PC-9 (cell line): ENCODE results near the gene TENM4. TPM values are rescaled to one million over a fixed set of nuclear protein-coding genes. Genes with fewer than 3 reads are reported as not detected.

Experiments used
- BruUV-seq: library from RNA; stranded (reverse); fragments of 400-500 nt; replicated peaks from 2 replicates; lab custom pipeline; 2021; lab: Mats Ljungman, UMichigan
- CTCF ChIA-PET: fragments of 300-600 bp; sonication (Branson Sonifier 250); formaldehyde crosslinking; loops from one replicate; lab custom pipeline; 2022; ENCODE audit warnings: antibody characterized with exemption; lab: Charles Lee
- POLR2A ChIA-PET: fragments of 300-600 bp; sonication (Branson Sonifier 250); formaldehyde crosslinking; loops from one replicate; lab custom pipeline; 2022; ENCODE audit warnings: antibody characterized with exemption; ENCODE audit not compliant: unreplicated experiment; lab: Charles Lee
- DNase-seq, 2 experiments: peaks; one replicate each; pipeline versions ENCODE4 v3.0.0 to v3.0.0-alpha.2; 2015 to 2022; ENCODE audit warnings: mixed read lengths in 1 of 2
- H2AFZ ChIP-seq: fragments of 200-600 bp; sonication (generic); 2 replicates; pipeline ENCODE4 v1.8.1; 2017; ENCODE audit warnings: antibody characterized with exemption
- H3F3A ChIP-seq: fragments of 200-600 bp; sonication (generic); 2 replicates; pipeline ENCODE4 v1.8.1; 2017; ENCODE audit warnings: antibody characterized with exemption, mild to moderate bottlenecking, low read depth; ENCODE audit not compliant: insufficient read depth
- H3K27ac ChIP-seq: fragments of 200-600 bp; sonication (generic); 2 replicates; pipeline ENCODE4 v1.6.1; 2016; ENCODE audit warnings: mixed run types
- H3K27me3 ChIP-seq: fragments of 200-600 bp; sonication (generic); 2 replicates; pipeline ENCODE4 v1.6.1; 2016; ENCODE audit warnings: low read depth, mixed run types; ENCODE audit not compliant: insufficient read depth
- H3K36me3 ChIP-seq: fragments of 200-600 bp; sonication (generic); 2 replicates; pipeline ENCODE4 v1.6.1; 2016; ENCODE audit warnings: low read depth, mixed run types
- H3K4me1 ChIP-seq: fragments of 200-600 bp; sonication (generic); replicated peaks from 2 replicates; pipeline ENCODE4 v1.6.1; 2016; ENCODE audit warnings: mixed run types; ENCODE audit not compliant: insufficient read depth
- H3K4me2 ChIP-seq: fragments of 200-600 bp; sonication (generic); 2 replicates; pipeline ENCODE4 v1.6.1; 2017; ENCODE audit warnings: mixed run types
- H3K4me3 ChIP-seq: fragments of 200-600 bp; sonication (generic); 2 replicates; pipeline ENCODE4 v1.6.1; 2016; ENCODE audit warnings: mixed run types
- H3K79me2 ChIP-seq: fragments of 200-600 bp; sonication (generic); 2 replicates; pipeline ENCODE4 v1.6.1; 2017; ENCODE audit warnings: low read depth, mixed run types
- H3K9me2 ChIP-seq: fragments of 200-600 bp; sonication (generic); 2 replicates; pipeline ENCODE4 v1.8.1; 2017; ENCODE audit warnings: mild to moderate bottlenecking; ENCODE audit not compliant: insufficient read depth
- H3K9me3 ChIP-seq: fragments of 200-600 bp; sonication (generic); 2 replicates; pipeline ENCODE4 v1.8.1; 2016; ENCODE audit warnings: low read depth; ENCODE audit not compliant: insufficient read depth
- H4K20me1 ChIP-seq: fragments of 200-600 bp; sonication (generic); 2 replicates; pipeline ENCODE4 v1.8.1; 2017; ENCODE audit not compliant: insufficient read depth
- EZH2 ChIP-seq: fragments of 200-600 bp; sonication (generic); IDR thresholded peaks from 2 replicates; pipeline ENCODE4 v1.8.0; 2017; ENCODE audit warnings: antibody characterized with exemption, low read depth
- intact Hi-C: fragments of 100-400 bp; cut with micrococcal nuclease; formaldehyde crosslinking; loops from one replicate; pipeline ENCODE4 v1.10.0; 2022; ENCODE audit not compliant: unreplicated experiment
- total RNA-seq: library from RNA; stranded (reverse); gene quantifications from 2 replicates; pipeline ENCODE4 v1.2.3, GENCODE V29; 2021
- TF ChIP-seq, protein P1 (sequence below): fragments of 200-600 bp; sonication (generic); conservative IDR thresholded peaks from 2 replicates; pipeline ENCODE4 v1.6.1; 2017; ENCODE audit warnings: mixed run types, antibody characterized with exemption, mild to moderate bottlenecking, moderate library complexity

Gene TENM4
- total RNA-seq, 1 experiment from 2014 or later = not detected

DNA sequence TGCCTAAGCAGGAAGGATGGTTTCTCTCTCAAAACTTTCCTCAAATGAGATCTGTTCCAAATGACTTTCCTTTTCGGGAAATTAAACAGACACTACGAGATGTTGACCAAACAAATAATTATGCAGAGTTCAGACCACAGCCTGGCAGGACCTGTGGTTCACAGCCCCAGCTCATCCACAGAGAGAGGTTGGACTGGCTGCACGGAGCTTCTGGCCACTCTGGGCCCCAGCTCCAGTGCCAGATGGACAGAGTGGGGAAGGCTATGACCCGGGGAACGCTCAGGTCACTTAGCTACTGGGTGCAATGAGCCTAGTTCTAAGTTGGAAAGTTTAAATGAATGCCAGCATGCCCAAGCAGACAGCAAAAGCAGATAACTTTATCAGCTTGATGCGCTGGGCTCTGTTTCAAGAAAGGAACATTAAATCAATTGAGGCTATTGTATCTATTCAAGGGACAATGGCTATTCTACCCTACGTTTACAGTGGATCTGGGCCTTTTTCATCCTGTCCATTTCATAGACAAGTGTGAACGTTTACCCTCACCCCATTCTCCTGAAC, 710.5 kb downstream of the TENM4 start:
- peaks cover 82% of the 10 kb centered on the region for H3K27me3 ChIP-seq
- no peak overlapping the region for H2AFZ ChIP-seq
- TF ChIP-seq, protein P1, sequence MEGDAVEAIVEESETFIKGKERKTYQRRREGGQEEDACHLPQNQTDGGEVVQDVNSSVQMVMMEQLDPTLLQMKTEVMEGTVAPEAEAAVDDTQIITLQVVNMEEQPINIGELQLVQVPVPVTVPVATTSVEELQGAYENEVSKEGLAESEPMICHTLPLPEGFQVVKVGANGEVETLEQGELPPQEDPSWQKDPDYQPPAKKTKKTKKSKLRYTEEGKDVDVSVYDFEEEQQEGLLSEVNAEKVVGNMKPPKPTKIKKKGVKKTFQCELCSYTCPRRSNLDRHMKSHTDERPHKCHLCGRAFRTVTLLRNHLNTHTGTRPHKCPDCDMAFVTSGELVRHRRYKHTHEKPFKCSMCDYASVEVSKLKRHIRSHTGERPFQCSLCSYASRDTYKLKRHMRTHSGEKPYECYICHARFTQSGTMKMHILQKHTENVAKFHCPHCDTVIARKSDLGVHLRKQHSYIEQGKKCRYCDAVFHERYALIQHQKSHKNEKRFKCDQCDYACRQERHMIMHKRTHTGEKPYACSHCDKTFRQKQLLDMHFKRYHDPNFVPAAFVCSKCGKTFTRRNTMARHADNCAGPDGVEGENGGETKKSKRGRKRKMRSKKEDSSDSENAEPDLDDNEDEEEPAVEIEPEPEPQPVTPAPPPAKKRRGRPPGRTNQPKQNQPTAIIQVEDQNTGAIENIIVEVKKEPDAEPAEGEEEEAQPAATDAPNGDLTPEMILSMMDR = no peak
- H4K20me1 ChIP-seq = no peaks in the 10 kb centered on the region
- no peaks in the 10 kb centered on the region for H3F3A ChIP-seq
- ChIA-PET POLR2A (interaction anchor here (0.7 kb wide), 1 partner anchor 9 kb away, joined by 7 read pairs; no protein-coding TSS in a partner anchor), CTCF (no interaction called here)
- no peak overlapping the region for H3K4me3 ChIP-seq
- no peaks in the 10 kb centered on the region for H3K4me1 ChIP-seq
- no peak overlapping the region for H3K27ac ChIP-seq
- no peaks in the 10 kb centered on the region for H3K9me2 ChIP-seq
- no TSS peak for BruUV-seq
- no peaks in the 10 kb centered on the region for H3K36me3 ChIP-seq
- no peaks in the 10 kb centered on the region for H3K79me2 ChIP-seq
- DNase-seq = no peak
- no peak overlapping the region for H3K4me2 ChIP-seq
- H3K9me3 ChIP-seq = no peaks in the 10 kb centered on the region
- intact Hi-C loops = no loop called here

DNA sequence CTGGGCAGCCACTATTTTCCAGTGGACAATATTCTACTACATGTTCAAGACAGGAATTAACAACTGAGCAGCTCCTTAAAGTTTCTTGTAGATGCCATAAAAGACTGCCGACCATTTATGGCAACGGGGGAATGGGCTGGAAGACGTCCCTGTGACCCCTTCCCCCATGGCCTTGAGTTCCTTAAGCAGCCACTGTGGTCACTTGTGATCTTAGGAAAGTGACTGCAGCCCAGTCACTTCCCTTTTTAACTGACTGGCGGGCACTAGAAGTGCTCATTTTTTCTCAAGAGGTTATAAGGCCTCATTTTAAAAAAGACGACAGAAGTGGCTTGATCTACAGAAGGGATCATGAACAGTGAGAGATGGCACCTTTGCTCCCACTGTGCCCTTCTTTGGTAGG, 713.0 kb downstream of the TENM4 start:
- CTCF ChIA-PET = no interaction called here
- no peaks in the 10 kb centered on the region for H3K4me1 ChIP-seq

DNA sequence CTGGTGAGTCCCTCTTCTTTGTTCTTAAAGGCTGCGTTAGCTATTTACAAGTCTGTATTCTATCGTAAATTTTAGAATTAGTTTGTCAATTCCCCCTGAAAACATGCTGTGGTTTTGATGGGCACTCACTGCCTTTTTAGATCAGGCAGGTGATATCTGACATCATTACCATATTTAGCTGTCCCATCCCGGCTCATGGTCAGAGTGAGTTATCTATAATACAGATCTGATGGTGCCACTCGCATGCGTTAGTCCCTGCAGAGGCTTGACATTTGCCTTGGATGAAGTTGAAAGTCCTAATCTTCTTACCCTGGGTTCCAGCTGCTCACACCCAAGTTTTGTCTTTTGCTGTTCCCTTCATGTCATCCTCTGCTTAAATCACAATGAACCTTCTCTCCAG, 715.6 kb downstream of the TENM4 start:
- no peak overlapping the region for H3K4me2 ChIP-seq
- H3K79me2 ChIP-seq = no peaks in the 10 kb centered on the region
- intact Hi-C loops = no loop called here
- no peaks in the 10 kb centered on the region for H3K9me2 ChIP-seq
- no peaks in the 10 kb centered on the region for H4K20me1 ChIP-seq
- no peaks in the 10 kb centered on the region for H3K9me3 ChIP-seq
- H3K4me3 ChIP-seq = no peak overlapping the region
- H3K4me1 ChIP-seq = no peaks in the 10 kb centered on the region
- no peak for TF ChIP-seq EZH2
- TF ChIP-seq, protein P1 = no peak
- ChIA-PET POLR2A (no interaction called here), CTCF (no interaction called here)
- no peaks in the 10 kb centered on the region for H3K36me3 ChIP-seq
- H2AFZ ChIP-seq = no peak overlapping the region
- H3K27ac ChIP-seq = no peak overlapping the region
- no peaks in the 10 kb centered on the region for H3F3A ChIP-seq
- BruUV-seq = no TSS peak
- peaks cover 90% of the 10 kb centered on the region for H3K27me3 ChIP-seq
- no peak for DNase-seq

More for the DNA sequence above, 713.0 kb downstream of the TENM4 start:
- Histone ChIP-seq H3K27ac (no peak overlapping the region), H3K4me3 (no peak overlapping the region), H3K4me2 (no peak overlapping the region), H2AFZ (no peak overlapping the region), H3K36me3 (no peaks in the 10 kb centered on the region), H3K27me3 (peaks cover 95% of the 10 kb centered on the region), H3K79me2 (no peaks in the 10 kb centered on the region), H3K9me2 (no peaks in the 10 kb centered on the region), H4K20me1 (no peaks in the 10 kb centered on the region), H3K9me3 (no peaks in the 10 kb centered on the region), H3F3A (no peaks in the 10 kb centered on the region)
- BruUV-seq = no TSS peak
- DNase-seq = no peak
- intact Hi-C loops = no loop called here
- POLR2A ChIA-PET = no interaction called here
- no peak for TF ChIP-seq EZH2
- TF ChIP-seq, protein P1 = no peak
